Neural cell (in vitro differentiated cells): Measurements from ENCODE around the gene UGT1A6. TPM values are rescaled to one million over a fixed set of nuclear protein-coding genes. Genes with fewer than 3 reads are reported as not detected.

ENCODE experiments used
- H2AFZ ChIP-seq: fragments of 200-600, 300-800 bp; sonication (generic), shearing (Covaris generic); 2 replicates; pipeline ENCODE4 v1.6.0; 2014; ENCODE audit warnings: low read depth, mild to moderate bottlenecking, antibody characterized with exemption, low read length, moderate library complexity
- H3F3A ChIP-seq: fragments of 200-600 bp; shearing (Covaris generic); 2 replicates; pipeline ENCODE4 v1.6.1; 2016; ENCODE audit warnings: mild to moderate bottlenecking, moderate library complexity, mixed read lengths, antibody characterized with exemption, low read length; ENCODE audit not compliant: insufficient read depth, poor library complexity, severe bottlenecking
- H3K27ac ChIP-seq: fragments of 200-600, 300-800 bp; sonication (generic), shearing (Covaris generic); 2 replicates; pipeline ENCODE4 v1.5.1; 2014; ENCODE audit warnings: mild to moderate bottlenecking, low read length, moderate library complexity
- H3K27me3 ChIP-seq: fragments of 300-800, 200-600 bp; sonication (generic), shearing (Covaris generic); 2 replicates; pipeline ENCODE4 v1.6.0; 2014; ENCODE audit warnings: mild to moderate bottlenecking, low read depth, low read length, moderate library complexity; ENCODE audit not compliant: insufficient read depth
- H3K36me3 ChIP-seq: fragments of 300-800, 200-600 bp; sonication (generic), shearing (Covaris generic); 2 replicates; pipeline ENCODE4 v1.5.1; 2014; ENCODE audit warnings: mild to moderate bottlenecking, antibody characterized with exemption, low read length, moderate library complexity; ENCODE audit not compliant: insufficient read depth
- H3K4me2 ChIP-seq: fragments of 300-800, 200-600 bp; sonication (generic), shearing (Covaris generic); 2 replicates; pipeline ENCODE4 v1.6.0; 2014; ENCODE audit warnings: mild to moderate bottlenecking, low read length
- H3K4me3 ChIP-seq: fragments of 300-800, 200-600 bp; sonication (generic), shearing (Covaris generic); 2 replicates; pipeline ENCODE4 v1.5.1; 2014; ENCODE audit warnings: mild to moderate bottlenecking, low read length, moderate library complexity
- H3K79me2 ChIP-seq: fragments of 200-600 bp; shearing (Covaris generic); replicated peaks from 2 replicates; pipeline ENCODE4 v1.6.0; 2014; ENCODE audit warnings: mild to moderate bottlenecking, low read length, moderate library complexity; ENCODE audit not compliant: insufficient read depth
- H3K9ac ChIP-seq: fragments of 300-800, 200-600 bp; sonication (generic), shearing (Covaris generic); 2 replicates; pipeline ENCODE4 v1.6.1; 2016; ENCODE audit warnings: mild to moderate bottlenecking, low read length, mixed read lengths
- H3K9me2 ChIP-seq: fragments of 200-600 bp; shearing (Covaris generic); 2 replicates; pipeline ENCODE4 v1.6.1; 2016; ENCODE audit warnings: mild to moderate bottlenecking, low read length, mixed read lengths; ENCODE audit not compliant: insufficient read depth
- H3K9me3 ChIP-seq: fragments of 200-600, 300-800 bp; sonication (generic), shearing (Covaris generic); 2 replicates; pipeline ENCODE4 v1.6.1; 2016; ENCODE audit warnings: mild to moderate bottlenecking, mixed run types, low read length, moderate library complexity, mixed read lengths
- H4K20me1 ChIP-seq: fragments of 200-600 bp; shearing (Covaris generic); 2 replicates; pipeline ENCODE4 v1.6.1; 2016; ENCODE audit warnings: mild to moderate bottlenecking, mixed run types; ENCODE audit not compliant: insufficient read depth
- CTCF ChIP-seq: fragments of 450-650 bp; IDR thresholded peaks from 2 replicates; pipeline ENCODE4 v1.5.1; 2014; ENCODE audit warnings: antibody characterized with exemption, mild to moderate bottlenecking, moderate library complexity; ENCODE audit not compliant: poor library complexity, severe bottlenecking
- EP300 ChIP-seq: fragments of 450-650 bp; conservative IDR thresholded peaks from 2 replicates; pipeline ENCODE4 v1.6.1; 2014; ENCODE audit warnings: antibody characterized with exemption, mild to moderate bottlenecking, moderate library complexity; ENCODE audit not compliant: poor library complexity, severe bottlenecking
- EZH2 ChIP-seq: fragments of 200-600, 300-800 bp; shearing (Covaris generic), sonication (generic); IDR thresholded peaks from 2 replicates; pipeline ENCODE4 v1.6.1; 2014; ENCODE audit warnings: antibody characterized with exemption, low read length, borderline replicate concordance, mild to moderate bottlenecking; ENCODE audit not compliant: insufficient read depth, poor library complexity, severe bottlenecking
- MXI1 ChIP-seq: fragments of 450-650 bp; conservative IDR thresholded peaks from 2 replicates; pipeline ENCODE4 v1.6.1; 2014; ENCODE audit warnings: antibody characterized with exemption, mild to moderate bottlenecking; ENCODE audit not compliant: poor library complexity, severe bottlenecking
- POLR2AphosphoS5 ChIP-seq: IDR thresholded peaks from 2 replicates; pipeline ENCODE4 v1.6.1; 2012
- RAD21 ChIP-seq: fragments of 450-650 bp; conservative IDR thresholded peaks from 2 replicates; pipeline ENCODE4 v1.6.1; 2014; ENCODE audit warnings: antibody characterized with exemption, mild to moderate bottlenecking, moderate library complexity
- REST ChIP-seq: IDR thresholded peaks from 2 replicates; pipeline ENCODE4 v1.6.1; 2012; ENCODE audit warnings: borderline replicate concordance
- SMC3 ChIP-seq: fragments of 450-650 bp; conservative IDR thresholded peaks from 2 replicates; pipeline ENCODE4 v1.6.1; 2014; ENCODE audit warnings: antibody characterized with exemption, mild to moderate bottlenecking, moderate library complexity; ENCODE audit not compliant: poor library complexity
- TAF1 ChIP-seq: IDR thresholded peaks from 2 replicates; pipeline ENCODE4 v1.6.1; 2012; ENCODE audit warnings: low read depth
- polyA plus RNA-seq: library from polyadenylated mRNA; depleted of rRNA; stranded (reverse); fragments of >200 nt; gene quantifications from 2 replicates; pipeline ENCODE4 v1.2.3, GENCODE V29; 2014

UGT1A6 gene
- polyA plus RNA-seq, 1 donor from 2014 or later, result not detected

- Histone ChIP-seq H3K9me2 (no peaks in the 10 kb centered on the region), H3K9ac (no peak overlapping the region), H3K27ac (no peak overlapping the region), H3K4me3 (no peak overlapping the region), H3F3A (no peaks in the 10 kb centered on the region), H3K27me3 (no peaks in the 10 kb centered on the region), H3K9me3 (no peaks in the 10 kb centered on the region), H3K79me2 (no peaks in the 10 kb centered on the region), H3K4me2 (no peak overlapping the region), H3K36me3 (no peaks in the 10 kb centered on the region), H2AFZ (no peak overlapping the region), H4K20me1 (no peaks in the 10 kb centered on the region)
- TF ChIP-seq SMC3 (no peak), RAD21 (no peak), MXI1 (no peak), POLR2AphosphoS5 (no peak), EP300 (no peak), CTCF (no peak), REST (no peak), EZH2 (no peak), TAF1 (no peak)
These were observed 62.4 kb downstream of the UGT1A6 start for GRCh38 chr2:233754872-233755611.

GRCh38 chr2:233756429-233757081 lies 63.9 kb downstream of the UGT1A6 start:
- H3F3A ChIP-seq, result no peaks in the 10 kb centered on the region
- no peak overlapping the region for H3K4me2 ChIP-seq
- no peaks in the 10 kb centered on the region for H3K79me2 ChIP-seq
- H3K27me3 ChIP-seq, result no peaks in the 10 kb centered on the region
- no peaks in the 10 kb centered on the region for H3K36me3 ChIP-seq
- H3K27ac ChIP-seq, result no peak overlapping the region
- H4K20me1 ChIP-seq, result no peaks in the 10 kb centered on the region
- H3K9ac ChIP-seq, result no peak overlapping the region
- no peak for TF ChIP-seq TAF1
- no peak for TF ChIP-seq MXI1
- no peak for TF ChIP-seq SMC3
- TF ChIP-seq CTCF, result no peak
- no peak for TF ChIP-seq RAD21
- TF ChIP-seq EZH2, result no peak
- no peak for TF ChIP-seq REST
- TF ChIP-seq POLR2AphosphoS5, result no peak
- TF ChIP-seq EP300, result no peak
- no peaks in the 10 kb centered on the region for H3K9me2 ChIP-seq
- no peak overlapping the region for H3K4me3 ChIP-seq
- no peaks in the 10 kb centered on the region for H3K9me3 ChIP-seq
- H2AFZ ChIP-seq, result no peak overlapping the region
